ENCODE results near the gene DNAH10.

Gene DNAH10

GRCh38 chr12:123761841-123762714 lies at the start of gene DNAH10:
Gene DNAH10 (plus strand): TSS chr12:123762301. CDS start chr12:123762337, 36 bp downstream.
- DNase-seq (ENCODE audit: low read depth in 1 of 2, low spot score in 1 of 2), result peak in 1 of 2 donors; percentile 36

- DNase-seq (ENCODE audit: low read depth in 1 of 2, low spot score in 1 of 2), result no peak
Measured at GRCh38 chr12:123712780-123713319, 49.3 kb upstream of the DNAH10 start.

GRCh38 chr12:123713398-123713797 lies 48.7 kb upstream of the DNAH10 start:
- DNase-seq (ENCODE audit: low read depth in 1 of 2, low spot score in 1 of 2), result no peak

- no peak for DNase-seq (ENCODE audit: low read depth in 1 of 2, low spot score in 1 of 2)
Measured at GRCh38 chr12:123713823-123714585, 48.1 kb upstream of the DNAH10 start.

- no peak for DNase-seq (ENCODE audit: low read depth in 1 of 2, low spot score in 1 of 2)
Measured at GRCh38 chr12:123715195-123715594, 46.9 kb upstream of the DNAH10 start.

- DNase-seq (ENCODE audit: low read depth in 1 of 2, low spot score in 1 of 2), result no peak
Measured at GRCh38 chr12:123717350-123717749, 44.8 kb upstream of the DNAH10 start.

- DNase-seq (ENCODE audit: low read depth in 1 of 2, low spot score in 1 of 2), result no peak
Measured at GRCh38 chr12:123720141-123720814, 41.8 kb upstream of the DNAH10 start.

GRCh38 chr12:123721245-123721644 lies 40.9 kb upstream of the DNAH10 start:
- no peak for DNase-seq (ENCODE audit: low read depth in 1 of 2, low spot score in 1 of 2)

GRCh38 chr12:123723011-123723410 lies 39.1 kb upstream of the DNAH10 start:
- DNase-seq (ENCODE audit: low read depth in 1 of 2, low spot score in 1 of 2), result no peak

- no peak for DNase-seq (ENCODE audit: low read depth in 1 of 2, low spot score in 1 of 2)
Measured at GRCh38 chr12:123723765-123724164, 38.3 kb upstream of the DNAH10 start.

- no peak for DNase-seq (ENCODE audit: low read depth in 1 of 2, low spot score in 1 of 2)
Measured at GRCh38 chr12:123726244-123726643, 35.9 kb upstream of the DNAH10 start.

- DNase-seq (ENCODE audit: low read depth in 1 of 2, low spot score in 1 of 2), result no peak
Measured at GRCh38 chr12:123726962-123727361, 35.1 kb upstream of the DNAH10 start.

GRCh38 chr12:123727878-123728277 lies 34.2 kb upstream of the DNAH10 start:
- no peak for DNase-seq (ENCODE audit: low read depth in 1 of 2, low spot score in 1 of 2)

- DNase-seq (ENCODE audit: low read depth in 1 of 2, low spot score in 1 of 2), result no peak
Measured at GRCh38 chr12:123731596-123731995, 30.5 kb upstream of the DNAH10 start.

GRCh38 chr12:123732251-123732650 lies 29.9 kb upstream of the DNAH10 start:
- no peak for DNase-seq (ENCODE audit: low read depth in 1 of 2, low spot score in 1 of 2)

- no peak for DNase-seq (ENCODE audit: low read depth in 1 of 2, low spot score in 1 of 2)
Measured at GRCh38 chr12:123733229-123733628, 28.9 kb upstream of the DNAH10 start.

- DNase-seq (ENCODE audit: low read depth in 1 of 2, low spot score in 1 of 2), result no peak
Measured at GRCh38 chr12:123734268-123734667, 27.8 kb upstream of the DNAH10 start.

- DNase-seq (ENCODE audit: low read depth in 1 of 2, low spot score in 1 of 2), result no peak
Measured at GRCh38 chr12:123741937-123742572, 20.0 kb upstream of the DNAH10 start.

- DNase-seq (ENCODE audit: low read depth in 1 of 2, low spot score in 1 of 2), result no peak
Measured at GRCh38 chr12:123743002-123743401, 19.1 kb upstream of the DNAH10 start.

- DNase-seq (ENCODE audit: low read depth in 1 of 2, low spot score in 1 of 2), result no peak
Measured at GRCh38 chr12:123744836-123745235, 17.3 kb upstream of the DNAH10 start.

- DNase-seq (ENCODE audit: low read depth in 1 of 2, low spot score in 1 of 2), result no peak
Measured at GRCh38 chr12:123747309-123747708, 14.8 kb upstream of the DNAH10 start.
